Measurements from ENCODE around the gene SMAD3. TPM values are rescaled to one million over a fixed set of nuclear protein-coding genes. Genes with fewer than 3 reads are reported as not detected.

SMAD3 gene
- total RNA-seq, 2 experiments from 2014 or later = 41.2 to 77.8 TPM

GRCh38 chr15:67066041-67066958, 898 bp downstream of the SMAD3 start:
- TF ChIP-seq EZH2phosphoT487 (IDR thresholded peaks at IDR 0.05; ENCODE audit: borderline replicate concordance, low read depth, low read length) (no peak), CTCF (conservative IDR thresholded peaks at IDR 0.05; ENCODE audit: low read length) (peak; percentile 19; the same call in 1 of the 2 replicates)
- peak; percentile 72 for DNase-seq (ENCODE audit: low spot score)
- Histone ChIP-seq H3K4me2 (ENCODE audit: low read length) (peak overlapping the region; percentile 96), H3K79me2 (ENCODE audit: insufficient read depth, low read depth, low read length) (peaks cover 53% of the 10 kb centered on the region), H3K36me3 (ENCODE audit: insufficient read depth, low read length) (peaks cover 28% of the 10 kb centered on the region), H3K4me3 (ENCODE audit: low read depth, low read length, poor library complexity, severe bottlenecking) (peak overlapping the region; percentile 100), H3K9me3 (ENCODE audit: low read length) (no peaks in the 10 kb centered on the region), H3K27ac (ENCODE audit: low read depth, low read length, poor library complexity, severe bottlenecking) (peak overlapping the region; percentile 76), H2AFZ (ENCODE audit: low read length) (no peak overlapping the region), H3K9me2 (ENCODE audit: insufficient read depth, low read length) (no peaks in the 10 kb centered on the region), H3K4me1 (ENCODE audit: insufficient read depth, low read length, poor library complexity, severe bottlenecking) (peaks cover 40% of the 10 kb centered on the region), H4K20me1 (ENCODE audit: insufficient read depth, low read length) (peaks cover 24% of the 10 kb centered on the region; the same call in 1 of the 2 replicates)
- ChIA-PET CTCF (ENCODE audit: unreplicated experiment) (no interaction called here), POLR2A (interaction anchor here (0.7 to 1.0 kb wide), 5 partner anchors 8 to 62 kb away, joined by 3 read pairs; no protein-coding TSS in a partner anchor)
- intact Hi-C loops (cut with micrococcal nuclease; ENCODE audit: unreplicated experiment) = loop anchor here (1.0 to 5.0 kb wide), 3 partner anchors 15 to 191 kb away; no protein-coding TSS in a partner anchor
- no TSS peak for BruUV-seq (replicated peaks)

- Histone ChIP-seq H3K4me3 (ENCODE audit: low read depth, low read length, poor library complexity, severe bottlenecking) (peak overlapping the region; percentile 100), H4K20me1 (ENCODE audit: insufficient read depth, low read length) (peaks cover 24% of the 10 kb centered on the region; the same call in 1 of the 2 replicates), H3K27ac (ENCODE audit: low read depth, low read length, poor library complexity, severe bottlenecking) (peak overlapping the region; percentile 76), H2AFZ (ENCODE audit: low read length) (no peak overlapping the region), H3K9me2 (ENCODE audit: insufficient read depth, low read length) (no peaks in the 10 kb centered on the region), H3K36me3 (ENCODE audit: insufficient read depth, low read length) (peaks cover 36% of the 10 kb centered on the region), H3K79me2 (ENCODE audit: insufficient read depth, low read depth, low read length) (peaks cover 62% of the 10 kb centered on the region), H3K4me2 (ENCODE audit: low read length) (peak overlapping the region; percentile 96), H3K9me3 (ENCODE audit: low read length) (no peaks in the 10 kb centered on the region), H3K4me1 (ENCODE audit: insufficient read depth, low read length, poor library complexity, severe bottlenecking) (peaks cover 45% of the 10 kb centered on the region)
- BruUV-seq (replicated peaks) = no TSS peak
- TF ChIP-seq CTCF (conservative IDR thresholded peaks at IDR 0.05; ENCODE audit: low read length) (no peak), EZH2phosphoT487 (IDR thresholded peaks at IDR 0.05; ENCODE audit: borderline replicate concordance, low read depth, low read length) (no peak)
- ChIA-PET CTCF (ENCODE audit: unreplicated experiment) (no interaction called here), POLR2A (interaction anchor here (1.5 kb wide), 1 partner anchor 16 kb away, joined by 6 read pairs; no protein-coding TSS in a partner anchor)
- peak; percentile 52 for DNase-seq (ENCODE audit: low spot score)
- intact Hi-C loops (cut with micrococcal nuclease; ENCODE audit: unreplicated experiment) = loop anchor here (1.0 to 5.0 kb wide), 3 partner anchors 14 to 190 kb away; no protein-coding TSS in a partner anchor
These were observed 1.8 kb downstream of the SMAD3 start for GRCh38 chr15:67066959-67067853.
